ENCODE measurements around the gene PRR3. TPM values are rescaled to one million over a fixed set of nuclear protein-coding genes. Genes with fewer than 3 reads are reported as not detected.

Gene PRR3
- total RNA-seq, 2 donors from 2014 or later = 8.6 to 11.7 TPM

- WGBS = 16% methylated on average over 6 of the region's 6 CpGs
- no peaks in the 10 kb centered on the region for H3K36me3 ChIP-seq
- DNase-seq (ENCODE audit: low spot score) = no peak
- H3K9me3 ChIP-seq = no peaks in the 10 kb centered on the region
- TF ChIP-seq POLR2A (IDR thresholded peaks at IDR 0.05) (no peak), POLR2AphosphoS5 (IDR thresholded peaks at IDR 0.05) (peak; percentile 35), CTCF (IDR thresholded peaks at IDR 0.05) (peak; percentile 31 to 81 (median 70))
- H3K27me3 ChIP-seq (replicated peaks; ENCODE audit: insufficient read depth) = no peaks in the 10 kb centered on the region
- peak overlapping the region in 1 of 2 donors; percentile 24 for H3K27ac ChIP-seq
- H3K4me1 ChIP-seq (replicated peaks) = no peaks in the 10 kb centered on the region
- intact Hi-C loops (cut with DNase I) = loop anchor here (10.0 kb wide), 1 partner anchor 50 kb away; no protein-coding TSS in a partner anchor
- H3K4me3 ChIP-seq = no peak overlapping the region
Measured at GRCh38 chr6:30544666-30545272, 12.3 kb upstream of the PRR3 start.

- no peak overlapping the region for H3K4me3 ChIP-seq
- DNase-seq (ENCODE audit: low spot score) = no peak
- no peaks in the 10 kb centered on the region for H3K4me1 ChIP-seq (replicated peaks)
- no peak overlapping the region for H3K27ac ChIP-seq
- no peaks in the 10 kb centered on the region for H3K27me3 ChIP-seq (replicated peaks; ENCODE audit: insufficient read depth)
- TF ChIP-seq CTCF (IDR thresholded peaks at IDR 0.05) (no peak), POLR2AphosphoS5 (IDR thresholded peaks at IDR 0.05) (no peak), POLR2A (IDR thresholded peaks at IDR 0.05) (no peak)
- 93% methylated on average over 6 of the region's 6 CpGs for WGBS
- intact Hi-C loops (cut with DNase I) = loop anchor here (10.0 kb wide), 1 partner anchor 47 kb away; no protein-coding TSS in a partner anchor
- H3K36me3 ChIP-seq = no peaks in the 10 kb centered on the region
- no peaks in the 10 kb centered on the region for H3K9me3 ChIP-seq
Measured at GRCh38 chr6:30547454-30547853, 9.6 kb upstream of the PRR3 start.

GRCh38 chr6:30548375-30548774 is 8.7 kb upstream of the PRR3 start:
- 29% methylated on average over 2 of the region's 2 CpGs for WGBS
- Histone ChIP-seq H3K27me3 (replicated peaks; ENCODE audit: insufficient read depth) (no peaks in the 10 kb centered on the region), H3K36me3 (no peaks in the 10 kb centered on the region), H3K4me3 (no peak overlapping the region), H3K27ac (no peak overlapping the region), H3K9me3 (no peaks in the 10 kb centered on the region), H3K4me1 (replicated peaks) (no peaks in the 10 kb centered on the region)
- intact Hi-C loops (cut with DNase I) = loop anchor here (10.0 kb wide), 1 partner anchor 46 kb away; no protein-coding TSS in a partner anchor
- DNase-seq (ENCODE audit: low spot score) = no peak
- TF ChIP-seq POLR2A (IDR thresholded peaks at IDR 0.05) = no peak

GRCh38 chr6:30554404-30554803 is 2.7 kb upstream of the PRR3 start:
- no peaks in the 10 kb centered on the region for H3K9me3 ChIP-seq
- H3K36me3 ChIP-seq = no peaks in the 10 kb centered on the region
- no peak overlapping the region for H3K4me3 ChIP-seq
- H3K27ac ChIP-seq = no peak overlapping the region
- WGBS = 91% methylated on average over 4 of the region's 4 CpGs
- no peak for DNase-seq (ENCODE audit: low spot score)
- H3K27me3 ChIP-seq (replicated peaks; ENCODE audit: insufficient read depth) = no peaks in the 10 kb centered on the region
- TF ChIP-seq POLR2A (IDR thresholded peaks at IDR 0.05) (no peak), POLR2AphosphoS5 (IDR thresholded peaks at IDR 0.05) (no peak), CTCF (IDR thresholded peaks at IDR 0.05) (no peak)
- intact Hi-C loops (cut with DNase I) = no loop called here
- no peaks in the 10 kb centered on the region for H3K4me1 ChIP-seq (replicated peaks)

- H3K4me3 ChIP-seq = peak overlapping the region; percentile 87 to 94
- intact Hi-C loops (cut with DNase I) = loop anchor here (5.0 kb wide), 1 partner anchor 167 kb away; the partner anchor contains the start of gene TUBB
- no peaks in the 10 kb centered on the region for H3K27me3 ChIP-seq (replicated peaks; ENCODE audit: insufficient read depth)
- no peaks in the 10 kb centered on the region for H3K9me3 ChIP-seq
- TF ChIP-seq POLR2AphosphoS5 (IDR thresholded peaks at IDR 0.05) (no peak), CTCF (IDR thresholded peaks at IDR 0.05) (peak in 1 of 4 experiments; percentile 10), POLR2A (IDR thresholded peaks at IDR 0.05) (no peak)
- WGBS = 8% methylated on average over 34 of the region's 34 CpGs
- H3K27ac ChIP-seq = peak overlapping the region; percentile 97 to 99
- DNase-seq (ENCODE audit: low spot score) = peak; percentile 29
- no peaks in the 10 kb centered on the region for H3K4me1 ChIP-seq (replicated peaks)
- no peaks in the 10 kb centered on the region for H3K36me3 ChIP-seq
Measured at GRCh38 chr6:30554962-30555815, 1.9 kb upstream of the PRR3 start.
